ENCODE data around the gene ZNF667. TPM values are rescaled to one million over a fixed set of nuclear protein-coding genes. Genes with fewer than 3 reads are reported as not detected.

ZNF667 gene
- total RNA-seq, 2 experiments from 2014 or later: 7.3 to 7.7 TPM

DNA sequence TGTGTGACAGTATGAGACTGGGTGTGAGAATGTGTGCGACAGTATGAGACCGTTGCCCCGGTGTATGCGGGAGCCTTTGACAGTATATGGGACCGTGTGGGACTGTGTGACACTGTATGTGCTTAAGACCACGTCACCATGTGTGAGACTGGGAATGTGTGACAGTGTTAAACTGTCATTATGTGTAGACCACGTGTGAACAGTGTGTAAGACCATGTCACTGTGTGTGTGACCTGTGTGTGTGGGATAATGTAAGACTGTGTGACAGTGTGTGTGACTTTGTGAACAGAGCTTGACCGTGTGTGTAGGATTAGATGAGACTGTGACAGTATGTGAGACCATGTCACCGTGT is 72.5 kb downstream of the ZNF667 start:
- no peaks in the 10 kb centered on the region for H3K27me3 Mint-ChIP-seq
- H3K4me1 Mint-ChIP-seq: peaks cover 23% of the 10 kb centered on the region
- H3K9me3 Mint-ChIP-seq: peaks cover 65% of the 10 kb centered on the region
- peak overlapping the region; percentile 87 for H3K27ac Mint-ChIP-seq
- no peak for DNase-seq
- peaks cover 81% of the 10 kb centered on the region for H3K36me3 Mint-ChIP-seq
- peak overlapping the region; percentile 85 for H3K4me3 Mint-ChIP-seq

GRCh38 chr19:56403764-56404704 is 73.1 kb downstream of the ZNF667 start, which contains the start of gene ZNF583:
Gene ZNF583 (plus strand): TSS chr19:56404332. CDS start chr19:56407115, 2,783 bp downstream.
- H3K4me1 Mint-ChIP-seq: peaks cover 23% of the 10 kb centered on the region
- peak within 1 kb of the TSS; percentile 87 for H3K27ac Mint-ChIP-seq
- peaks cover 81% of the 10 kb centered on the region for H3K36me3 Mint-ChIP-seq
- H3K9me3 Mint-ChIP-seq: peaks cover 69% of the 10 kb centered on the region
- H3K27me3 Mint-ChIP-seq: no peaks in the 10 kb centered on the region
- peak within 1 kb of the TSS; percentile 85 for H3K4me3 Mint-ChIP-seq
- DNase-seq: peak; percentile 93

GRCh38 chr19:56403261-56403660 is 73.9 kb downstream of the ZNF667 start:
- Mint-ChIP-seq H3K27ac (peak overlapping the region; percentile 87), H3K4me1 (peaks cover 23% of the 10 kb centered on the region), H3K9me3 (peaks cover 67% of the 10 kb centered on the region), H3K27me3 (no peaks in the 10 kb centered on the region), H3K36me3 (peaks cover 81% of the 10 kb centered on the region), H3K4me3 (peak overlapping the region; percentile 85)
- DNase-seq: no peak

DNA sequence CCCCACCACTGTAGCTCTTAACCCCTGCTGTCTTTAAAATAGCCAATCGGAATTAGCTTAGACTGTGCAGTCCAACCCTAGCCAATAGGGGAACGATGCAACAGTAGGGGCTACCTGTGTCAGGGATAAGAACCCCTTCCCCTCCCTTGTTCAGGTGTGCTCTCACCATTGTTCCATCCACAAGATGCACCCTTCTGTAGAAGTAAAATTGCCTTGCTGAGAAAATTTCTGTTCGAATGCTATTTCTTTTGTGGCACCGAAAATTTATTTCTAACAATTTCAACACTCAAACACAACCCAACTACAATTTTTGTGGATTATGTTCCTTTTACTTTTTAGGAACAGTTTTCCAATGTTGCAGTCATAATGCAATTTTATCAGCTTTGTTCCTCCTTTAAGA is 76.7 kb downstream of the ZNF667 start:
- Mint-ChIP-seq H3K4me3 (no peak overlapping the region), H3K36me3 (peaks cover 79% of the 10 kb centered on the region), H3K4me1 (peaks cover 22% of the 10 kb centered on the region), H3K27ac (no peak overlapping the region), H3K9me3 (peaks cover 69% of the 10 kb centered on the region), H3K27me3 (no peaks in the 10 kb centered on the region)
- DNase-seq: no peak

- Mint-ChIP-seq H3K27ac (no peak overlapping the region), H3K36me3 (peaks cover 83% of the 10 kb centered on the region), H3K27me3 (no peaks in the 10 kb centered on the region), H3K9me3 (peaks cover 73% of the 10 kb centered on the region), H3K4me3 (no peak overlapping the region), H3K4me1 (peaks cover 11% of the 10 kb centered on the region)
- DNase-seq: no peak
Measured at GRCh38 chr19:56398809-56399208, 78.3 kb downstream of the ZNF667 start.

GRCh38 chr19:56393119-56394012 is 83.8 kb downstream of the ZNF667 start, which contains the start of gene ZNF582:
Gene ZNF582 (minus strand): TSS chr19:56393534. CDS start chr19:56391752, 1,782 bp downstream.
- peaks cover 60% of the 10 kb centered on the region for H3K9me3 Mint-ChIP-seq
- peak within 1 kb of the TSS; percentile 88 for H3K4me3 Mint-ChIP-seq
- peak; percentile 93 for DNase-seq
- peaks cover 9% of the 10 kb centered on the region for H3K4me1 Mint-ChIP-seq
- H3K27me3 Mint-ChIP-seq: no peaks in the 10 kb centered on the region
- H3K27ac Mint-ChIP-seq: peak within 1 kb of the TSS; percentile 94
- peaks cover 80% of the 10 kb centered on the region for H3K36me3 Mint-ChIP-seq

Other genes with a start within 250 kb of the ZNF667 start
- gene EDDM13, start 204.6 kb downstream of the ZNF667 start, total RNA-seq: 1 to 10 TPM; 1.5 to 2.5 TPM
- 10 to 100 TPM; 10.6 to 15.8 TPM for gene ZSCAN5A, start 162.5 kb downstream of the ZNF667 start, total RNA-seq
- 1 to 10 TPM; 2.3 to 3.2 TPM for gene ZNF582, start 83.8 kb downstream of the ZNF667 start, total RNA-seq
- 1 to 10 TPM; 4.7 to 5.2 TPM for gene ZNF583, start 73.0 kb downstream of the ZNF667 start, total RNA-seq
- gene ZNF471, start 30.5 kb upstream of the ZNF667 start, total RNA-seq: 1 to 10 TPM; 1.2 to 1.5 TPM
- 1 to 10 TPM; 4.3 to 5.7 TPM for gene ZFP28, start 61.6 kb upstream of the ZNF667 start, total RNA-seq
- gene ZNF470, start 90.1 kb upstream of the ZNF667 start, total RNA-seq: 1 to 10 TPM; 3.6 to 4.3 TPM
- gene ZNF71, start 118.0 kb upstream of the ZNF667 start, total RNA-seq: 1 to 10 TPM; 5.4 TPM
- not detected for gene SMIM17, start 165.8 kb upstream of the ZNF667 start, total RNA-seq
- gene ZNF835, start 194.4 kb upstream of the ZNF667 start, total RNA-seq: 1 to 10 TPM; 5.0 to 5.2 TPM

All from activated naive CD8-positive, alpha-beta T cell treated with anti-CD3 and anti-CD28 coated beads for 36 hours (primary cell).